DMS53 treated with DMSO at 0.1 percent for 48 hours (cell line): ENCODE results near the gene VSIG10.
"Not testable (repeated sequence)": the region's sequence is repeated elsewhere in the genome, so short reads cannot be mapped to it uniquely, and the experiment has no call there.

Experiments used
- DNase-seq: peaks from one replicate; lab custom pipeline; 2025; ENCODE audit not compliant: unreplicated experiment; lab: John Stamatoyannopoulos, UW

VSIG10 gene

GRCh38 chr12:118034429-118035189 is 69.2 kb downstream of the VSIG10 start:
- DNase-seq = peak; percentile 34

GRCh38 chr12:118033902-118034301 is 69.9 kb downstream of the VSIG10 start:
- no peak for DNase-seq

GRCh38 chr12:118033323-118033722 is 70.5 kb downstream of the VSIG10 start:
- no peak for DNase-seq

- no peak for DNase-seq
These were observed 71.6 kb downstream of the VSIG10 start for GRCh38 chr12:118032188-118032587.

- no peak for DNase-seq
These were observed 74.6 kb downstream of the VSIG10 start for GRCh38 chr12:118029166-118029565.

GRCh38 chr12:118025168-118025567 is 78.6 kb downstream of the VSIG10 start:
- no peak for DNase-seq

GRCh38 chr12:118023301-118023860 is 80.4 kb downstream of the VSIG10 start:
- DNase-seq = no peak

GRCh38 chr12:118022728-118023109 is 81.1 kb downstream of the VSIG10 start:
- no peak for DNase-seq

GRCh38 chr12:118022097-118022727 is 81.6 kb downstream of the VSIG10 start:
- not testable (repeated sequence) for DNase-seq

- DNase-seq = no peak
These were observed 83.8 kb downstream of the VSIG10 start for GRCh38 chr12:118020036-118020435.

- no peak for DNase-seq
These were observed 85.9 kb downstream of the VSIG10 start for GRCh38 chr12:118017926-118018325.

- peak; percentile 97 for DNase-seq
These were observed 87.2 kb downstream of the VSIG10 start, which contains the start of gene RFC5 for GRCh38 chr12:118016424-118017264. RFC5 (plus strand) TSS chr12:118016703; CDS start chr12:118016828, 125 bp downstream.

- DNase-seq = peak; percentile 10
These were observed 87.9 kb downstream of the VSIG10 start for GRCh38 chr12:118015944-118016343.

GRCh38 chr12:118015306-118015705 is 88.5 kb downstream of the VSIG10 start:
- no peak for DNase-seq
